ENCODE results near the gene BTBD9.

DNA sequence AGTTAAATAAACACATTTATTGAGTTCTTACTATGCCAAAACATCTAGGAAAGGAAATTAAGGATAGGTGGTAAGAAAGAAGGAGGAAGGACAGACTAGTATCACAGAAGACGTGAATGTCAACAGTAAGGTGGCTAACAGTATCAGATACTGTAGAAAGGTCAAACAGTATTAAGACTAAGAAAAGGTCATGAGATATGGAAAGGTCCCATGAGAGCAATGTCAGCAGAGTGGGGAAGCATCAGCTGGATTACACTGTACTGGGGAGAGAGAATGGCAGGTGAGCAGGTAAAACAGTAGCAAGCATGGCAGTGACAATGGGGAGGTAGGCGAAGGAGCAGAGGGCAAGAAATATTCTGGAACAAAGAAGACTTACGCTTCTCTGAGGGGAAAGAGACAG is 45.2 kb upstream of the BTBD9 start:
- no peak for TF ChIP-seq POLR2A (IDR thresholded peaks at IDR 0.05; ENCODE audit: low read length)
- no peak for TF ChIP-seq GATA1 (IDR thresholded peaks at IDR 0.05; ENCODE audit: low read depth, low read length)

All from erythroblast (primary cell).